HG03280 (cell line): ENCODE data around the gene FCSK.
"Not testable (repeated sequence)": the region's sequence is repeated elsewhere in the genome, so short reads cannot be mapped to it uniquely, and the experiment has no call there.

Source experiments
- ATAC-seq: cut with Tn5 transposase; IDR thresholded peaks from one replicate; pipeline ENCODE4 v1.9.1; 2021; ENCODE audit warnings: mild to moderate bottlenecking, moderate library complexity; ENCODE audit not compliant: unreplicated experiment

FCSK gene

DNA sequence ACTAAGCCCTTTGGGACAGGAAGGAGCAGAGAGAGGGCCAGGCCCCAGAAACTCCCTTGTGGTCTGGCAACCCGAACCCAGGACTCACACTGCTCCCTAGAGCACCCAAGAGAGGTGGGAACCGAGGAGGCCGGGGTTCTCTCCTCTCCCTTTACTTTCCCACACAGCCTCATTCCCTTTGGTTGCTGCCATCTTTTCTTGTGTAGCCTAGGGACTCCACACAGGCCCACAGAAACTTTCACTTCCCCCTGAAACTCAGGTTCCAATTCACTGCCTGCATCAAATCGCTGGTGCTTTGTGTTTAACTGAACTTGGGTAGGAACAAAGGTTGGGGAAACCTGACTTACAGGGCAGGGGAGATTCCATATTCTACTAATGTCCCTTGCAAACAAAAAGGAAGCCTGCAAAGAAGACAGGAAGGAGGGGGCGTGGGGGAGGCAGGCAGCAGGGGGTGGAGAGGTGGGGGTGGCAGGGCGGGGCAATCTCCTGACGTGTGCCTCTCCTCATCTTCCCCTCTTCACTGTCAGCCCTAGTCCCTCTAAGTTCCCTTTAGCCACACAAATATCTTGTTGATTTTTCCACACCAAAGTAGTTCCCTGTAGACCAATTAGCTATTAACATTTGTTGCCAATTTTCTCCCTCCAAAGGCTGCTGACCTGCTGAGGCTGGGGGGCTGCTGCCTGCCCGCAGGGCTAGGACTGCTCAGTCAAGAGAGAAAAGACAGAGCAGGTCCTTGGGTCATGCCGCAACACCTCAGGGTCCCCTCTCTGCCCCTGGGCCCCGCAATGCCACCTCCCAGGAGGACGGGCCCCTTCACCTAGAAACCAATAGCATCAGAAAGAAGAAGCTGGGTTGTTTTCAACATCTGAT, 23.5 kb upstream of the FCSK start:
- ATAC-seq: peak; percentile 44

DNA sequence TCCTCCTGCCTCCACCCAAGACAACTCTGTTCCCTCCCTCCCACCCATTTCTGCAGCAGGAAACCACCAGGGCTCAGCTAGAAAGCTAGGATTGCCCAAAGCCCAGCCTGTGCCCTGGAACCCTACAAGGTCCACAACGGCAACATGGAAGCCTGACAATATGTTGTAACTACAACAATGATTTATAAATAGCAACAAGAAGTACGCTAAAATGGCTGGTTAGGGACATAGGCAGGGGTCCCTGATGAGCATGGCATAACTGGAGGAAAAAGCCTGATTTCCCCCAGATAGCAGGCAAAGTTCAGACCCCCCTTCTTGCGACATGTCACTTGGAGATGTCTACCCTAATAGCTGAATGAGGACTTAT, 22.1 kb upstream of the FCSK start:
- no peak for ATAC-seq

DNA sequence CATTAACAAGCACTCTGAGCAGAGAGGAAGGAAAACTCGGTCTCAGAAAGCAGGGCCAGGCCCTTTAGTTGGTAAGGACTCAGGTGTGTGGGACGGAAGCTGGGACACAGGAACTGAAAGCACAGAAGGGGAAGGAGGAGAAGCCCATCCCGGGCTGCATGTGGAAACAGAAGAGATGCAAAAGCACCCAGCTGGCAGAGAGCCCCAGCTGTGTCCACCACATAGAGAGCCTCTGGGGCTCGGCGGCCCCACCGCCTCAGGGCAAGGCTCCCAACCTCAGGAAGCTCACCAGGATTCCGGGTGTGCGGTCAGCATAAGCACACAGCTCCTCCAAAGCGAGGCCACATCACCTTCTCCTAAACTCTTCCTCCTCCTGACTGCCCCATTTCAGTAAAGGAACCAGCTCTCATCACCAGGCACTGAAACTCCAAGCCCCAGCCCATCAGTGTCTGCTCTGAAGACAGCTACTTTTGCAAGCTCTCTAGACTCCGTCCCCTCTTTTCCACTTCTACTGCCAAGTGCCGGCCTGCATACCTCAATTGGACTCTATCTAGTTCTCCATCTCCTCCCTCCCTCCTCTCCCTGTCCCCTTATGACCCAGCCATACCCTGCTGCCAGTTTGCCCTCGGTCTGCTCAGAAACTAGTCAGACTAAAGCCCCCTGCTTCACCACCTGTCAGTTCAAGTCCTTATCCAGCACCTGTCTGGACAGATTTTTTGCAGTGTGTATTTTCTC, 21.5 kb upstream of the FCSK start:
- no peak for ATAC-seq

DNA sequence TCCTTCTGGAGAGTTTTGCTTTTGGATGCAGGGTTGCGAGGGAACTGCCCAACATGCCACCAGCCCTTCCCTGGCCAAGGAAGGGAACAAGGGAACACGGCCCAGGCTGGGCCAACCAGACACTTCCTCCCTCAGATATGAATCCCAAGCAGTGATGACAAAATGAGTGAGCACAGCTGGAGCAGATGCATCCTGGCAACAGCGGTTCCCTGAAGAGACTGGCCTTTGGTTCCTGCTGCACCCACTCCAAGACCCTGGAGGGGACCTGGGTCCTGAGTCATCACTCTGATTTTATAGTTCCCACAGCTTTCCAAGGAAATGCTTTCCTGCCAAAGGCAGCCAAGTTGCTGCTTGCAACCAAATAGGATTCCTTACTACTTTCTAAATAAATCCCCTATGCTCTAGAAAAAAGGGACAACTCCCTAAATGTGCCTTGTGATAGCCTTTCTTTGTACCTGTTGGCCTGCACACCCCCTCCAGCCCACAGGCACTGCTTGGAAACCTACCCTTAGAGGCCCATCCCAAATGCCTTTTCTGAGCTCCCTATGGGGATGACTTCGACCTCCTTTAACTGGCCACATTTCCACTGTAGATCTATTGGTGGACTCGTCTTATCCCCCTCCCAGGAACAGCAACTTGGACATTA, 20.8 kb upstream of the FCSK start:
- ATAC-seq: no peak

DNA sequence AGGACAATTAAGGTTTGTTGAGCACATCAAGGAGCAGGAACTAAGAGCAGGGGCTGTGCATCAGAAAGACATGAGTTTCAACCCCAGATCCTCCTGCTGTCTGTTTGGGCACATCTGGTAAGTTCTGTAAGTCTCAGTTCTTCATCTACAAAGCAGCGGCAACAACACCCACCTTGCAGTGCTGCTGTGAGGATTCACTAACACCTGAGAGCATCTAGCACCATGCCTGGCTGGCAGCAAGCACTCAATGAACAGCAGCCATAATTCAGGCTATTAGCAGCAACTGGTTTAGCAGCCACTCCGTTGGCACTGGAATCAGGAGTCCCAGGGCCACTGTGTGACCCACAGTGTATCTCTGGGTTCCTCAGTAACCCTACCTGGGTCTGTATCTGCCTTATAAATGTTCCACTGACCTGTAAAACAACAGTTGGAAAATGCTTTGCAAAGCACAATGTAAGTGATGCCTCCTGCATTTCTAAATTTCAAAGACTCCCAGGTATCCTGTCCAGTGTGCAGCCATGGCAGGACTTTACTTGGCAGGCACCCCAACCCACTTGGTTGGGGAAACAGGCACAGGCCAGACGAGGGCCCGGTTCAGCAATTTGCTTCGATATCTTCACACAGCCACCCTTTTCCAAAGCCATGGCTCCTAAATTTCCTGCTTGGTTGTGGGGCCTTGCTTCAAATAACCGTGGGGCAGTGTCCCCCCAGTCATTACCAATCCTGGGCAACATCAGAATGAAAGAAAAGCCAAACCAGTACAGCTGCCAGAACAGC, 19.7 kb upstream of the FCSK start:
- no peak for ATAC-seq

DNA sequence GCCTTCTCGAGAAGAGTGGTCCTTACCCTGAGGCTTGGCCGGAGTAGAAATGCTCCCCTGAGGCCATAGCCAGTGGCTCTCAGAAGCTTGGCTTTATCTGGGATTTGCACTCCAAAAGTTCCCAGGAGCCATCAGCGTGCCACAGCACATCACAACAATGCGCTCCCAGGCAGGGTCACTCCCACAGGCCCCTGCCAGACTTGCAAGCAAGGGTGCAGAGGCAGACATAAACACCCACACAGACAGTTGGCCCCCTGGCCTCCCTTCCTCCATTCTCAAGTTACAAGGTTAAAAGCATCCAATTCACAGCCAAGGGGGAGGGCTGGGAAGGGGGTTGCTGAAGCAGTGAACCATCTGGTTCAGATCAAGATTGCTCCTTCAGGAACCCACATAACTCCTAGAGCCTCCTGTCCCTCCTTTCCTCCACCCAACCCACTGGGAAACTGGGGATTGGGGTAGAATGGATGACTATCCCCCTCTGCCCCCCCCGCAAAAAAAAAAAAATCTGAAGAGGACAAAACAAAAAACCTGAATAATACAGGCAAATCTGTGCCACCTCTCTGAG, 17.3 kb upstream of the FCSK start:
- no peak for ATAC-seq

DNA sequence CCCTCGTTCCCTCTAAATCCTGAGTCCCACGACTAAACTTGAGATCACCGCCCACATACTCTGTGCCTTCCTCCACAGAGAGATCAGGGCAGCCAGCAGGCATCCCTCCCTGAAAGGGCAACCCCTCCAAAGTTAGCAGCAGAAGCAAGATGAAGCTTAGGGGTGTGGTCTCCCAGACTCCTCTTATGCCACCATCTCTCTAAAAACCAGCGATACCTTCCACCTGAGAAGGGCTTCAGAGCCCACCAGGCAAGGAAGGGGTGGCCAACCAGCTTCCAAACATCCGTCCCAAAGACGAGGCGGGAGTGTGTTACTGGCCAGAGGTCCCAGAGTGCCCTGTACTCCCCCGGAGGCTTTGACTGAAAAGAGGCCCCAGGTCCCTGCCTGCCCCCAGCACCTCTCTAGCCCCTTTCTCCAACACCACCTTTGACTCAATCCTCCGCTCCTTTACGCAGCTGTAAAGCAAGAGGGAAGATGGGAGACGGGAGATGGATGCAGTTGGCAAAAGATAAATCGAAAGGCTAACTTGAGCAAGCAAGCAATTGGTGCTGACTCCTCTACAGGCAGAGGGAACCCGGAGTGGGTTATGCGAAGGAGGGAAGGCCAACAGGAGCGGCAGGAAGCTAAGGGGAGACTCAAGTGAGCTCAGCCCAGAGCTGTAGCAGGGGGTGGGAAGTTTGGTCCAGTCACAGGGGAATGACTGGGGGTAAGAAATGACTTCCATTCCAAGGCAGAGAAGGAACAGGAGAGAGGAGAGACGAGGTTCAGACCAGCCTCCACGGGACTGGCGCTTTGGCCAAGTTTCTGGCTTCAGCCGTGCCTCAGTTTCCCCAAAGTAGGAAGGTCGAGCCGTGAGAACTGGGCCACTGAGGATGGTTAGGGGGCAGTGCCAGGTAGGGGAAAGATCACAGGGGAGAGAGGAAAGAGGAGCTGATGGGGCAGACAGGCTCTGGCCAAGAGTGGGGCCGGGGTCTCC, 16.5 kb upstream of the FCSK start:
- no peak for ATAC-seq

DNA sequence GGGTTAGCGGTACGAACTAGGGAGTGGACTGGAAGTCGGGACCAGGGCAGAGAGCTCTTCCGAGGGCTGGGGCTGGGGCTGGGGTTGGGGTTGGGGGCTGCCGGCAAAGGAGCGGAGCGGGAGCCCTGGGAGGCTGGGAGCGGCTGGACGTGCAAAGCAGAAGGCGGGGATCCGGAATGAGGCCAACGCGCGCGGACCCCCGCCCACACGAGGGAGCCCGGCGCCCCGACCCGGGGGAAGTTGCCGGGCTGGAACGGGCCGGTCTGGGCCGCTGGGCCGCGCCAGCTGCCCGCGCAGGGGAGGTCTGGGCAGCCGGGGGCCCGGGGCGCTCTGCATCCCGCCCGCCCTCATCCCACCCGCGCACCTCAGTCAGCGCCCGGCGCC, 15.8 kb upstream of the FCSK start:
- no peak for ATAC-seq

DNA sequence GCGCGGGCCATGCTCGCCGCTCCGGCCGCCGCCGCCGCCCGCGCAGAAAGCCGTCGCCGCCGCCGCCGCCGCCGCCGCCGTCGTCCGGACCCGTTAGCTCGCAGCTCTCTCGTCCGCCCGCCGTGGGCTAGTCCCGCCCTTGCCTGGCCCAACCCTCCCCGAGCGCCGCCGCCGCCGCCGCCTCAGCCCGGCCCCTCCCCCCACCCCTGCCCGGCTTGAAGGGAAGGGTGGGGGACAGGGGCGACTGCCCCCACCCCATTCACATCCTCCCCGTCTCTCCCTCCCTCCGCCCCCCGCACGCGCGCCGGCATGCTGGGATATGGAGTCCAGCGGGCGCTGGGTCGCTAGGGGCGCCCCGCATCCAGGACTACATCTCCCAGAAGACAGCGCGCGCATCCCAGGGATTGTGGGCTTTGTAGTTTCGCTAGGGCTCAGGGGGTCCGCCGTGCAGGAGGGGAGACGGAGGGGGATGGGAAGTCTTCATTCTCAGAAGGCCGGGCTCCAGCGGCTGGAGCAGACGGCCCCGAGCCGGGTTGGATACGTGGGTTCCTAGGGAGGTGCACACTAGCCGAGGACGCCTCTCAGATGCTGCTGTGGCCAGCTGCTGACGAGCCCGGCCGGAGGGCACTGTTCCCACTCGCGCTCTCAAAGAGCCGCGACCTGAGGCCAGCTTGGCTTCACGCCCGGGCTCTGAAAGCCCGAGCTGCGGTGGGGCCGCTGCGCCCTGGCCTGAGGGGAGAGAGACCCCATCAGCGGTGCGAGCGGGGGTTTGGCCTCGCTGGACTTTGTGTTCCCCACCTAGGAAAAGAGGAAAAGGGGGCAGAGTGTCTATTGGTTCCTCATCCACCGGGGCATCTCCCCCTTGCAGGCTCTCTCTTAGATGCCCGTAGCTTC, 15.2 kb upstream of the FCSK start, which contains the start of gene ST3GAL2:
ST3GAL2 (minus strand) TSS at position 132 of the 894 bp plus-strand sequence. CDS start 40,570 bp downstream, outside the sequence.
- peak; percentile 86 for ATAC-seq

DNA sequence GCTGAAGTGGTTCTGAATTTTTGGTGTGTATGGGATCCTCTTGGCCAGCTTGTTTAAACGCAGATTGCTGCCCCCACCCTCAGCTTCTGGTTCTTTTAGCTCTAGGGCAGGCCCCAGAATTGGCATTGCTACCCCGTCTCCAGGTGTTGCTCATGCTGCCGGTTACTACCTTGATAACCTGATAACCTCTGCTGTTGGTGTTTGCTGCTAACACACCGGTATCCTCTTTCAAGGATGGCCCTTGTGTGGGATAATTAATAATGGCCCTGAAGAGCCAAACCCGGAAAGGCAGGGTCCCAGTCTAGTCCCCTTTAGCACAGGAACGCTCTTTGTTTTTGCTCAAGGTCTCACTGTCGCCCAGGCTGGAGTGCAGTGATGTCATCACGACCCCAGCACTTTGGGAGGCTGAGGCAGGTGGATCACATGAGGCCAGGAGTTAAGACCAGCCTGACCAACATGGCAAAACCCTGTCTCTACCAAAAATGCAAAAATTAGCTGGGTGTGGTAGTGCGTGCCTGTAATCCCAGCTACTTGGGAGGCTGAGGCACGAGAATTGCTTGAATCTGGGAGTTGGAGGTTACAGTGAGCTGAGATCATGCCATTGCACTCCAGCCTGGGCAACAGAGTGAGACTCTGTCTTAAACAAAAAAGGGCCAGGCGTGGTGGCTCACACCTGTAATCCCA, 14.2 kb upstream of the FCSK start:
- no peak for ATAC-seq

DNA sequence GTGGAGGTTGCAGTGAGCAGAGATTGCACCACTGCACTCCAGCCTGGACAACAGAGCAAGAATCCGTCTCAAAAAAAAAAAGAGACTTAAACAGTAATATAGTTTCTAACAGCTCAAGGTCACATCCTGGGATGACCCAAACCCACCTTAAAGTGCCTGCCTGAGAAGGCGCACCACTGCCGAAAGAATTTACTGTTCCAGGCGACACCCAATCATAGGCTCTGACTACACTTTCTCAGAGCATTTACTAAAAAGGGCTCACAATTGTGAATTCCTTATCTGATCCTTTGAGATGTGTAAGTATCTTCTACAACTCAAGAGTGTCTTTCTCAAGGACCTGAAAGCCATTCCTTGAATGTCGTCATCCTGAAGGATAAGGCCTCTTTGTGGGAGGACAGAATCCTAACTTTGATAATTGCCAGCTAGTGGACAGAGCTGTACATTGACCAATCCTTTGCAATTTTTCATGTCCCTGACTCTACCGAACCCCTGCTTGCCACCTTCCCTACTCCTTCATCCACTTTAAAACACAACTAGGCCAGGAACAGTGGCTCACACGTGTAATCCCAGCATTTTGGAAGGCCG, 12.9 kb upstream of the FCSK start:
- ATAC-seq: no peak

DNA sequence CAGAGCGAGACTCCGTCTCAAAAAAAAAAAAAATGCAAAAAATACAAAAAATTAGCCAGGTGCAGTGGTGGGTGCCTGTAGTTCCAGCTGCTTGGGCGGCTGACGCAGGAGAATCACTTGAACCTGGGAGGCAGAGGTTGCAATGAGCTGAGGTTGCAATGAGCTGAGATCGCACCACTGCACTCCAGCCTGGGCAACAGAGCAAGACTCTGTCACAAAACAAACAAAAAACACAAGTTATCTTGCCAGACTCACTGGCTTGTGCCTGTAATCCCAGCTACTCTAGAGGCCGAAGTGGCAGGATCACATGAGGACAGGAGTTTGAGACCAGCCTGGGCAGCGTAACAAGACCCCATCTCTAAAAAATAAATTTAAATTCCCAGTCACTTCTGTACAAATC, 12.1 kb upstream of the FCSK start:
- no peak for ATAC-seq

DNA sequence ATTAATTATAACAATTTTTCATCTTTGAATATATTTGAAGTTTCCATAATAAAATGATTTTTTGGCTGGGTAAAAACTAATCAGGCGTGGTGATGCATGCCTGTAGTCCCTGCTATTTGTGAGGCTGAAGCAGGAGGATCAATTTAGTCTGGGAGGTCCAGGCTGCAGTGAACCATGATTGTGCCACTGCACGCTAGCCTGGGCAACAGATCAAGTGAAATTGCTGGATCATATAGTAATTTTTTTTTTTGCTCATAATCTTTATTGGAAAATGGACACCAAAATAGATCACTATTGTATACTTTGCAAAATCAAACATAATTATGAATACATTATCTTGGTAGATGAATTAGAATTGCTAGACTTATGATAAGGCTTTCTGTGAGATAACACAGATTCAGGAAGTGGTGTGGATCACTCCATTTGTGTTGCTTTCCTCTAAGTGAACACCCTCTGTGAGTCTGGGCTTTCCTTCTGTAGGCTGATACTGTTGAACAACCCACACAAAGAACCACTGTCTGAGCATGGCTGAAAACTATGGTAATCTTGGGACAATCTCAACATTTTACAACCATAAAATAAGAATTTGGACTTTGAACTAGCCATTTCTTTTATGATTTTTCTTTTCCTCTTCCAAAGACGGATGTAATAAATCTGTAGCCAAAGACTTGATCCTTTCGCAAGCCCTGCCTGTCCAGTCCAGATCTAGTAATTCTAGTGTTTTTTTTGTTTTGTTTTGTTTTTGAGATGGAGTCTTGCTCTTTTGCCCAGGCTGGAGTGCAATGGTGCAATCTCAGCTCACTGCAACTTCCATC, 9.9 kb upstream of the FCSK start:
- ATAC-seq: no peak

DNA sequence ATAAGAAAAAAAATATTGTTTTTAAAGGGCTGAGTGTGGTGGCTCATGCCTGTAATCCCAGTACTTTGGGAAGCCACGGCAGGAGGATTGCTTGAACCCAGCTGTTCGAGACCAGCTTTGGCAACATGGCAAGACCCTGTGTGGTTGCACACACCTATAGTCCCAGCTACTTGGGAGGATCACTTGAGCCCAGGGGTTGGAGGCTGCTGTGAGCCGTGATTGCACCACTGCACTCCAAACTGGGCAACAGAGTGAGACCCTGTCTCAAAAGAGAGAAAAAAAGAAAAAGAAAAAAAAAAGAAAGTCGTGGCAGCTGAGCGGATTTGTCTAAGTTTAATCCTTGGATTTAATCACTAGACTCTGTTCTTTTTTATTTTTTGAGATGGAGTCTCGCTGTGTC, 6.3 kb upstream of the FCSK start:
- no peak for ATAC-seq

DNA sequence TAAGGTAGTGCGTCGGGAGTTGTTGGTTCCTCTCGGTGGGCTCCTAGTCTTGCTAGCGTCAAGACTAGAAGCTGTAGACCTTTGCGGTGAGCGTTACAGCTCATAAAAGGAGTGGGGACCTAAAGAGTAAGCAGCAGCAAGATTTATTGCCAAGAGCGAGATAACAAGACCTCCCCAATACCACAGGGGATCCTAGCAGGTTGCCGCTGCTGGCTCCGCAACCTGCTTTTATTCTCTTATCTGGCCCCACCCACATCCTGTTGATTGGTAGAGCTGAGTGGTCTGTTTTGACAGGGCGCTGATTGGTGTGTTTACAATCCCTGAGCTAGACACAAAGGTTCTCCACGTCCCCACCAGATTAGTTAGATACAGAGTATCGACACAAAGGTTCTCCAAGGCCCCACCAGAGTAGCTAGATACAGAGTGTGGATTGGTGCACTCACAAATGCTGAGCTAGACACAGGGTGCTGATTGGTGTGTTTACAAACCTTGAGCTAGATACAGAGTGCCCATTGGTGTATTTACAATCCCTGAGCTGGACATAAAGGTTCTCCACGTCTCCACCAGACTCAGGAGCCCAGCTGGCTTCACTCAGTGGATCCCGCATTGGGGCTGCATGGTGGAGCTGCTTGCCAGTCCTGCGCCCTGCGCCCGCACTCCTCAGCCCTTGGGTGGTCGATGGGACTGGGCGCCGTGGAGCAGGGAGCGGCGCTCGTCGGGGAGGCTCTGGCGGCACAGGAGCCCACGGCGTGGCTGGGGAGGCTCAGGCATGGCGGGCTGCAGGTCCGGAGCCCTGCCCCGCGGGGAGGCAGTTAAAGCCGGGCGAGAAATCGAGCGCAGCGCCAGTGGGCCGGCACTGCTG, 4.0 kb upstream of the FCSK start:
- ATAC-seq: not testable (repeated sequence)

DNA sequence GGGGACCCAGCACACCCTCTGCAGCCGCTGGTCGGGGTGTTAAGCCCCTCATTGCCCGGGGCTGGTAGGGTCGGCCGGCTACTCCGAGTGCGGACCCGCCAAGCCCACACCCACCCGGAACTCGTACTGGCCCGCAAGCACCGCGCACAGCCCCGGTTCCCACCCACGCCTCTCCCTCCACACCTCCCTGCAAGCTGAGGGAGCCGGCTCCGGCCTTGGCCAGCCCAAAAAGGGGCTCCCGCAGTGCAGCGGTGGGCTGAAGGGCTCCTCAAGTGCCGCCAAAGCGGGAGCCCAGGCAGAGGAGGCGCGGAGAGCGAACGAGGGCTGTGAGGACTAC, 3.4 kb upstream of the FCSK start:
- ATAC-seq: not testable (repeated sequence)
